Inflammatory macrophage treated with lipopolysaccharide for 1 hour (primary cell): Measurements from ENCODE around the gene ABHD8.

Experiments
- DNase-seq, 2 donors: peaks; one replicate each; pipeline ENCODE4 v3.0.0-alpha.2; 2020 to 2022

ABHD8 gene

GRCh38 chr19:17333611-17334413, 30.6 kb upstream of the ABHD8 start:
- DNase-seq: peak; percentile 59 to 68

DNA sequence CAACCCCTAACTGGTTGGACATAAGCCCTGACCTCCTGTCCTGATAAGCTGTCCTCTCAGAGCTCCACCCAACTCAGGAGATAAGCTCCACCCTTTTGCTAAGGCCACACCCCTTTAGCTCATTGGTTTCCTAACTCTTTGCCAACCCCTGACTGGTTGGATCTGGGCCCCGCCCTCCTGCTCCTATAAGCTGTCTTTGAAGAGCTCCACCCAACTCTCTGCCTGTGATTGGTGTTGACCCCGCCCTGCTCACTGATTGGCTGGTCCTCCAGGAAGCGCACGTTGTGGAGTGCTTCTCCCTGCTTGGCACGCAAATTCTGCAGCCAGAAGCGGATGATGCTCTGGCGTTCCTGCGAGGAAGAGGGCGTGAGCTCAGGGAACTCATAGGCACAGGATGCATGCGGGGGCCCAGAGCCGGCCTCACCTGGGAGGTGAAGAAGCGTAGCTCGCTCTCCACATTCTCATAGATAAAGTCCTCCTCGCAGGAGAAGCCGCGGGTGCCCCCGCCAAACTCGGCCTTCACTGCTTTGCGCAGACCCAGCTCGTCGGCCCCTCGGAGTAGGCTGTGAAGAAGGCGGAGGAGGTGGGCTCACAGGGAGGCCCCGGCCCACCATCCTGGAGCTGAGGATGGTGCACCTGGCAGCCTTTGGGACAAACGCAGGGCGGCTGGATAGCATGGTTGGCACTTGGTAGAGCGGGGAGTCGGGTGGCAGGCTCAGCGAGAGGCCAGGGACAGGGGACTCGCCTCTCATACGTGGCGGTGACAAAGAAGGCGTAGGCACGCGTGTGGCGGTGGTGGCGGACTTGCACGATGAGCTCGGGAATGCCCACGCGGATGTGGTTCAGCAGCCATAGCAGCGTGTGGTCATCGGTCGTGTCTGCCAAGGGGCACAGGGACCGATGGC, 29.7 kb upstream of the ABHD8 start:
- peak; percentile 59 to 63 for DNase-seq

- no peak for DNase-seq
Measured at GRCh38 chr19:17332360-17332676, 29.1 kb upstream of the ABHD8 start.

- no peak for DNase-seq
Measured at GRCh38 chr19:17331045-17331558, 27.9 kb upstream of the ABHD8 start.

DNA sequence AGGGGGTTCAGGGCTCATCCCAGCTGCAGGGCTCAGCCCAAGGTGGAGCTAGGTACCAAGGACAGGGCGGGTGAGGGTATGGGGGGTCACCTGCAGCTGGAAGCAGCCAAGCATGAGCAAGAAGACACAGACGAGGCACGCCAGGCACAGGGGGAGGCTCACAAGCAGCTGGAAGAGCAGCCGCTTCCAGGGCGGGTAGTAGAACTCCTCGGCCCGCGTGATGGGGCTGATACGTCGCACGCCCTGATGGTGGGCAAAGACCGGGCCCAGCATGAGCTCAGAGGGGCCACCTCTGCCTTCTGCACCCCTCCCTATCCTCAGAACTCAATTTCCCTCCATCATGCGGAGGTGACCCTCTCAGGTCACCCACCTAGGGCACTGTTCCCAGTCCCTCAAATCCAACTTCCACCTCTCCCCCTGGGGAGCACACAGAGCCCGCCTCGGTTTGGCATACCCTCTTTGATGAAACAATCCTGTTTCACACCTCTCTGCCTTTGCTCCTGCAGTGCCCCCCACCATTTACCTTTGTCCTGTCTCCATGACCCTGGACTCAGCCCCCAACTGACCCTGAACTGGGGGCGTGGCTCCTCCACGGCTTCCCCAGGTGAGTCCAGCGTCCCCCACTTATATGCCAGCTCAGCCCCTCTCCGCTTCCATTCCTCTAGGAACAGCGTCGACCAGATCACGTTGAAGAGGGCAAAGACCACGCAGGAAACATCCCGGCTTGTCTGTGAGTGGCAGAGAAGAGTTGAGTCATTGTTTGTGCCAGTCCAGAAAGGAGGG, 27.2 kb upstream of the ABHD8 start:
- no peak for DNase-seq

- DNase-seq: no peak
Measured at GRCh38 chr19:17329366-17330261, 26.4 kb upstream of the ABHD8 start.

GRCh38 chr19:17328517-17329365, 25.5 kb upstream of the ABHD8 start:
- no peak for DNase-seq

DNA sequence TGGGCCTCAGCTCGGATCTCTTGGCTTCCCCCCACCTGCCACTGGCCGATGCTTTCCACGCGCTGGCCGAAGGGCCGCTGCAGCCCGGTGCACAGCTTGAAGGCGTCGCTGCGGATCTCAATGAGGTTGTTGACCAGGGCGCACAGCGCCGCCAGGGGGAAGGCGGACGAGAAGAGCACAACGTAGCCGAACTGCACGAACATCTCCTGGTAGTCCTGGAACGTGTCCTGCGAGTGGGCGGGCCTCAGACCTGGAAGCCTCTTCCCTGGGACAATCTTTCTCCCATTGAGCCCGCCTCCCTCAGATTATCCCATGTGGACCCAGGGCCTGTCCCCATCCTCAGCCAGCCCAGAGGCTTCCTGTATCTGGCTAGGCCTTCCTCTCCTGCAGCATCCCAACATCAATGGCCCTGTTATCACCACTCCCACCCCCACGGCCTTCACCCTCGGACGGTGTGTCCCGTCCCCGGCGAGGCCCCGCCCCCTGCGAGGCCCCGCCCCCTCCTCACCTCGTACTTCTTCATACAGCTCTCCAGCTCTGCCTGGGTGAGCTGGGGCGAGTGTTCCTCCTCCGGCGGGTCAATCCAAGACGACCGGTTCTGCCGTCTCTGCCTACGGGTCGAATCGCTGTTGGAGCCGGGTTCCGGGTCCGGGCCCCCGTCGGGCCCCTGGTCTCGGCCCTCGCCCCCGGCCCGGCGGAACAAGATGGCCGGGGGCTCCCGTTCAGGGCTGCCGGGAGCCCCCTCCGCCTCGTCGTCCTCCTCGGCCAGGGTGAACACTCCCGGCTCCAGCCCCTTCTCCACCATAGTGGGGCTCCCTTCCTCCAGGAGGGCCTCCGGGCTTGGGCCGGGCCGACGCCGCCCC, 24.7 kb upstream of the ABHD8 start:
- DNase-seq: peak; percentile 19 to 36

GRCh38 chr19:17327068-17327653, 23.9 kb upstream of the ABHD8 start:
- no peak for DNase-seq

GRCh38 chr19:17326595-17326966, 23.4 kb upstream of the ABHD8 start:
- no peak for DNase-seq

DNA sequence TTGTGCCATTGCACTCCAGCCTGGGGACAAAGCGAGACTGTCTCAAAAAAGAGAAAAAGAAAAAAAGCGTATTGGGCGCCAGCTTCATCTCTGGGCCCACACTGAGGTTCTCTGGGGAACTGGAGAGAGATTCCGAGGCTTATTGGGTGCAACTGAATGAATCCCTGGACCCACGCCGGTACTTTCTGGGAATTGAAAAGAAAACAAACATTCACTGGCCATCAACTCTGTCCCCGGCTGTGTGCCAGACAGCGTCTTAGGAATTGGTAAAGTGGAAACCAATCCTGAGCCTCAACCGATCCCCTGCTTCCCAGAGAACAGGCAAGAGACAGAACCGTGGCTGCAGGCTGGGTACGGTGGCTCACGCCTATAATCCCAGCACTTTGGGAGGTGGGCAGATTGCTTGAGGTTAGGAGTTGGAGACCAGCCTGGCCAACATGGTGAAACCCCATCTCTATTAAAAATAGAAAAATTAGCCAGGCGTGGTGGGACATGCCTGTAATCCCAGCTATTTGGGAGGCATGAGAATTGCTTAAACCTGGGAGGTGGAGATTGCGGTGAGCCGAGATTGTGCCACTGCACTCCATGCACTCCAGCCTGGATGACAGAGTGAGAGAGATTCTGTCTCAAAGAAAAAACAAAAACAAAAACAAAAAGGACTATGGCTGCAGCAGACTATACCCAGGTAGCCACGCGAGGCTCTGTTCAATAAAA, 22.8 kb upstream of the ABHD8 start:
- no peak for DNase-seq

GRCh38 chr19:17325133-17325532, 21.9 kb upstream of the ABHD8 start:
- no peak for DNase-seq

GRCh38 chr19:17324357-17325114, 21.3 kb upstream of the ABHD8 start:
- no peak for DNase-seq

GRCh38 chr19:17323964-17324332, 20.7 kb upstream of the ABHD8 start:
- peak in 1 of 2 donors; percentile 40 for DNase-seq

- no peak for DNase-seq
Measured at GRCh38 chr19:17323300-17323963, 20.2 kb upstream of the ABHD8 start.

DNA sequence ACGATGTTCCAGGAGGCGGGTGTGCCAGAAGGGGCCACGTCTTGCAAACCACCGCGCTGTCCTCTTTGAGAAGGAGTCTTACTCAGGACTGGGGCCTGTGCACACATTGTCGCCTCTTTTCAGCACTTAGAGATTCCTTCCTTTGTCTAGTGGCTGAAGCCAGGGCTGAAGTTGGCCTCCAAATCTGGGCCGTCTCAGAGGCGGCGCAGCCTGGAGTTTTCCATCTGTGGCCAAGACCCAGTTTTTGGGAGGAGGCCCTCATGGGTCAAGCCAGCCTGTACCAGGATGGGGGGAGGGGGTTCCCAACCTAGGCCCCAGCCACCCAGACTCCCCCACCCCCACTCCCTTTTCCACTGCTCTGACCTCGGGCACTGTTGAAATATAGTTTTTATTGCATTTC, 19.6 kb upstream of the ABHD8 start:
- no peak for DNase-seq

DNA sequence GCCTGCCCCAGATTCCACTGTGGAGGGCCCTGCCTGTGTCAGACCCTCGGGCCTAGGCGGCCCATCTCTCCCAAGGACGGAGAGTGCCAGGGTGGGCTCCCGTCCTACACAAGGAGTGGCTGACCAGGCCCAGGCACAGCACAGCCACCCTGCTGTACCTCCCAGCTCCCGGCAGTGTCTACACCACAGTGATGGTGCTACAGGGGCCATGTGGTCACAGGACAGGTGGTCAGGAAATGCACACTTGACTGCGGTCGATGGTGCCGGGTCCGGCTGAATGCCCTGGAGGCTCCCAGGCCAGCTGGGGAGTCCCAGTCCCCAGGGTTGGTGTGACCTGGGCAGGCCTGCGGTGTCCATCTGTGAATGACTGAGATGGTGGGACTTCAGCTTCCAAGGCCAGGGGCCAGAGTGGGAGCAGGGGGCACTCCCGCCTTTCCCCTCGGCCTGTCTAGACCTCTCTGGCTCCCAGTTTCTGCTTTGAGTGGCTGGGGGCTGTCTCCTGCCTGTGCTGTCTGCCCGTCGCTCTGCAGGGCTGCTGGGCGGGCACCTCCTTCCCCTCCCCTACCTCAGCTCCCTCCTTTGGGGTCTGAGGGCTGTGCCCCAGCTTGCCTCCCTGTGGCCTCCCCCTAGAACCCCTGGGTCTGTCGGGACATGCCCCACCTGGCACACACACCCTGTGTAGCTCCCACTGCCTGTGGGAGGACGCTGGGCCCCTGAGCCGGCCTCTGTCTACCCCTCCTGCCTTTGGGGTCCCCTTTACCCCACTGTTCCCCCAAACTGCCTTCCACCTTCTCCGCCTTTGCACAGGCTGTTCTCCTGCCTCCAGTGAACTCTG, 18.6 kb upstream of the ABHD8 start:
- no peak for DNase-seq
